ENCODE data around the gene ABCC12.
A peak's percentile ranks its signal among the peaks of the same experiment; 100 is the strongest.

The ABCC12 gene

DNA sequence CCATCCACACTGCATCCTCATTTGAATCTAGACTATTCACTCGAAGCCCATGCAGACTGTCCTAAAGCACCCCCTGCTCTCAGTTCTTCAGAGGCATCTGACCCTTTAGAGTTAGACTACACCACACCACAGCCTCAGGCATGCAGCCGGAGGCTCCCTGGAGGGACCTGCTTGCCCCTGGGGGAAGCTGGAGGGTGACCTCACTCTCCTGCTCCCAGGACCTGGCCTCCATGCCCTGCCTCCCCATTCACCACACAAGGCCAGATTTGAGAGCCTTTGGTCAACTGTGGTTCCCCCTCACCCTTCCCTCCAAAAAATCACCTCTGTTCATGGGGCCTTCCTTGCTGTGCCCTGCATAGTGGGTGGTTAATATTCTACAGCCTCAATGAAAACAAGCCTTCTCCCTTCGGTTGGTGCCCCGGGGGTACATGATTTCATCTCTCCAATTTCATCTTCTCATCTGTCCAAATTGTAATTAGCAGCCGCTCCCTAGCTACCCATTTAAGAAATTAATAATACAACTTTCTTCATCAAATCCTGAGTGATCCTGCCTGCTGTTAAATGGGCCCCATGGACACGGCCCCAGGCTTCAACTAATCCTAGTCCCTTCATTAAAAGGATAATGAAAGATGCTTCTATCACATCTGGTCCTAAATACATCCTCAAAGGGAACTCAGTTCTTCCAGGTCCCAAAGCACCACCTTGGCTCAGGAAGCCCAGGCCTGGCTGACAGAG is 24.4 kb downstream of the ABCC12 start:
- DNase-seq (ENCODE audit: low spot score), result no peak

DNA sequence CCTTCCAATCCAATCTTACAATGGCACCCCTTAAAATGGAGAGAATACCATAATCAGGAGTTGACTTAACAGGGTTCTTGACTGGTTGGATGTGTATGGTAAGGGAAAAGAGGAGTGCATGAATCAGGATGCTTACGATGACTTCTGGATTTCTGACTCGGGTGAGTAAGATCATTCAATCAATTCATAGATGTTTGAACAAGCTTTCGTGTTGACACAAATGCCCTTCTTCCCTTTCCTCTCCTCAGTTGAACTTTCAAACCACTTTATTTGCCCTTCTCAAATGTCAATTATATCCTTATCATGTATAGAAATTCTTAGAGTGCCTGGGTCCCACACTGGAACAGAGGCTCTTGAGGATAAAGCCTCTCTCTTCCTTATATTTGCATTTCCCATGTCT is 25.9 kb downstream of the ABCC12 start:
- DNase-seq (ENCODE audit: low spot score), result no peak

DNA sequence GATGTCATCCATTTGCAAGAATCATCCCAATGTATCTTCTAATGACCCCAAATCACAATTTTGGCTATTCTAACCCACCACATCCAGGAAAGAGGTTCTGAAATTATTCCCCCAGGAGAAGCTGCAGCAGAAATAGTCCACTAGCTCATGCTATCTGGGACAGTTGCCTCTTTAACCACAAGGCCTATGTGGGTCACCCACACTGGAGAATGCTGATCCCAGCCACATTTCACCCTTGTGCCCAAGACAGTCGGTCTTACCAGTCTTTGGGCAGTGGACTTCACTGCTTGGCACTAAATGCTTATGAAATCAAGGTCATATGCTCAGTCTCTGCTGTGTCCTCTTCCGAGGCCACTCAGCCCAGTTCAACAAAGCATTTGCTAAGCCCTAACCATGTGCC is 27.0 kb downstream of the ABCC12 start:
- no peak for DNase-seq (ENCODE audit: low spot score)

DNA sequence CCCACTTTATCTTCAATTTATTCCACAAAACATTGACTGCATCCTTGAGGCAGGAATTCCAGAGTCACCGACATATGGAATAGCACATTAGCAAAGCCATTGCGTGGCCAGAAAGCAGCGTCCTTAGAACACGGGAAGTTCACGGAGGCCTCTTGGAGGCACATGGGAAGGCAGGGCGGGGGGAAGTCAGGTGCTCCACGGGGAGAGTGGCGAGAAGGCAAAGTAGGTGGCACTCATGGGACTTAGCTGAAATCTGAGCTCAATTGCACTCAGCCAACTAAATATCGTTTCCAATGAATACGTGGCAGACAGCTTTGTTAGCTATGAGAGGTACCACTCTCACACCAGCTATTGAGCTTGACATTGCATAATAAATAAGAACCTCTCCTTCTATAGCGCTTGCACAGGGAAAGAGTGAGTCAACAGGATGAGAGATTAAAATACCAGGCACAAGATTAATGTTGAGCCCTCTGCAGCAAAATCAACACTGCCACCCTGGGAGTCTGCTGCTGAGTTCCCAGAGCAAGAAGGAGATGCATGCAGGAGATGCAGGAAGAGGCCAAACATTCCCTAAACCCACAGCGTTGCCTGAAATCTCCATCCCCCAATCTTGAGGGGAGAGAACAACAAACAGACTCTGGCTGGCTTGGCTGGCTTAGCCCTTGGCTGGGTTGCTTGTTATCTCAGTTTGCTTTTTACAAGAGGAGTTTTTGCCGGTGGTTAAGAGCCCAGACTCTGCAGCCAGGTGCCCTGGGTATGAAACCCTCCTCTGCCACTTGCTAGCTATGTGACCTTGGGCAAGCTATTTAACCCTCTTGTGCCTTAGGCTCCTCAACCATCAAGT is 28.8 kb downstream of the ABCC12 start:
- peak; percentile 85 for DNase-seq (ENCODE audit: low spot score)

DNA sequence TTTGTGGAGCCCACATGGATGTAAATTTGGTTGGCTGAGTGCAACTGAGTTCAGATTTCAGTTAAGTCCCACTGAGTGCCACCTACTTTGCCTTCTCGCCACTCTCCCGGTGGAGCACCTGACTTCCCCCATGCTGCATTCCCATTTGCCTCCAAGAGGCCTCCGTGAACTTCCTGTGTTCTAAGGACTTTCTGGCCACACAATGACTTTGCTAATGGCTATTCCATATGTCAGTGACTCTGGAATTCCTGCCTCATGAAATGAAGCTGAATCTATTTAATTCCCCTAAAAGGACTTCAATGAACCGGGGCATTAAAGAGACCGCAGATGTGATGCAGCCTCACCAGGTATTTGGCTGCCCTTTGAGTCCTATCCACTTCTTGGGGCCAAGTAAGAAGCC is 29.9 kb downstream of the ABCC12 start:
- no peak for DNase-seq (ENCODE audit: low spot score)

DNA sequence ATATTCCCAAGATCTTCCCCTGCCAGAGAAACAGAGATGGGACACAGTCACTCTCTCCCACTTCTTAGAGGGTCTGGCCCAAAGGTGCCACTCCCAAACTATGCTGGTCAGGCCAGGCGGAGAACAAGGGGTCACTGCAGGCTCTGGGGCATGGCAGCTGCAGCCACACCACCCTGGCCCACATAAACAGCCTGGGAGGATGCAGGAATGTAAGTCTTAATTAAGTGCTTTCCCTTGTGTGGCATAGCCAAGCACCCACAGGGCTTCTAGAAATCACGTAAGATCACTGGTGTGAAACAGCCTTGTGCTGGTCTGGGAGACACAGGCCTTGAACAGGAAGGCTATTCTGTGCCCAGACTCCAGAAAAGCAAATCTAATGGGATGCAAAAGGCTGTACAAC is 31.5 kb downstream of the ABCC12 start:
- no peak for DNase-seq (ENCODE audit: low spot score)

DNA sequence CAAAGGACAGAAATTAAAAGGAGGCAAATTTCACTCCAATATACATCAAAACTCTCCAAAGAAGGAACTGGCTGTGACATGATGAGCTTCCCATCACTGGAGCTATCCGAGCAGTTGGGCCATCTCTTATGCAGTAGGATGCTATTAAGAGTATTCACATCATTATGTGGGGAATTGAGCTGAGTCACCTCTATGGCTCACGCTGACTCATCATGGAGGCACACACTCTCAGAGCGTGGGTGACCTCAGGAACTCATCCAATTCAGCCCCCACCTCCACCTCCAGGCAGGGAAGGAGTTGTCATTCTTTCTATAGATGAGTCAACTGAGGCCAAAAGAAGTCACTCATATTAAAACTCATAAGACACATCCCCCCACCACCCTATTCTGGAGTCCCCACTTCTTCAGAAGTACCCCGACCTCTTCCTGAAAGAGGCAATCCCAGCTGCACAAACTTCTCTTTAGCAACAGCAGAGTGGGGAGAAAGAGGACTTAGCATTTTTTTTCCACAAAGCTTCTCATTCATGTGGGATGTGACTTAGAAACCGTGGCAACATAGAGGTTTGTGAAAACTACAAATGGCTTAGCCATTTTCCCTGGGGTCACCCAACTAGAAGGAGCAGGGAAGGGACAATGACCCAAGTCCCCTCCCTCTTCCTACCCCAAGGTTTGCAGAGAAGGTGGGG is 32.5 kb downstream of the ABCC12 start:
- peak; percentile 96 for DNase-seq (ENCODE audit: low spot score)

DNA sequence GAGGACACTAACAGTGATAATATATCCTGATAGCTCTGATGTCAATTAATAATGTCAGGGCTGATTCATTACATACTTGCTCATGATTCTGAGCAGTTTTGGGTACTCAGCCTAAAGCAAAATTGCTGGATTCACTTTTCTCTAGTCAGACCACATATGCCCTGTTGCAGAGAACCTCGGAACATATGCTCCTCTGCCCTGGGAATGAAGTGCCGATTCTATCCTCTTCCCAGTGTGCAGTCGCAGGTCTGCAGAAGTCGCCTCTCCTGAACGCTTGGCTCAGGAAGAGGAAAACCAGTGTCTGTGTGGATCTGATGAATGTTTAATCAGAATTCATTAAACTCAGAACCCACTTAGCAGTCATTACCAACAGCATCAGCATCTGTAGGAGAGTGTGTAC is 34.5 kb downstream of the ABCC12 start:
- no peak for DNase-seq (ENCODE audit: low spot score)

DNA sequence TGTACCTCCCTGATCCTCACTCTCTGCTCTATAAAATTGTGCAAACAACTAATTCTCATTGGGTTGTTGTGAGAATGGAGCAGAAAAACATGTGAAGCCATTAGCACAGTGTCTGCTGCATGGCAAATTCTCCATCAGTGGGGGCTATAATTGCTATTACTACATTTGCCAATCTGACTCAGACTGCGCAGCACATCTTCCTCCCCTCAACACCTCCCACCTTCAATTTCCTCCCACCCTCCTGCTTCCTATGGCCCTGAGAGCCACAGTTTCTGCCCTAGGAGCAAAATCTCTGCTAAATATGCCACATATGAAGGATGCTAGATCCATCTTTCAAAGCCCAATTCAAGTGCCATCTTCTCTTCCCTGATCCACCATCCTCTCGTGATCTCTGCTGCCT is 37.0 kb downstream of the ABCC12 start:
- DNase-seq (ENCODE audit: low spot score), result no peak

DNA sequence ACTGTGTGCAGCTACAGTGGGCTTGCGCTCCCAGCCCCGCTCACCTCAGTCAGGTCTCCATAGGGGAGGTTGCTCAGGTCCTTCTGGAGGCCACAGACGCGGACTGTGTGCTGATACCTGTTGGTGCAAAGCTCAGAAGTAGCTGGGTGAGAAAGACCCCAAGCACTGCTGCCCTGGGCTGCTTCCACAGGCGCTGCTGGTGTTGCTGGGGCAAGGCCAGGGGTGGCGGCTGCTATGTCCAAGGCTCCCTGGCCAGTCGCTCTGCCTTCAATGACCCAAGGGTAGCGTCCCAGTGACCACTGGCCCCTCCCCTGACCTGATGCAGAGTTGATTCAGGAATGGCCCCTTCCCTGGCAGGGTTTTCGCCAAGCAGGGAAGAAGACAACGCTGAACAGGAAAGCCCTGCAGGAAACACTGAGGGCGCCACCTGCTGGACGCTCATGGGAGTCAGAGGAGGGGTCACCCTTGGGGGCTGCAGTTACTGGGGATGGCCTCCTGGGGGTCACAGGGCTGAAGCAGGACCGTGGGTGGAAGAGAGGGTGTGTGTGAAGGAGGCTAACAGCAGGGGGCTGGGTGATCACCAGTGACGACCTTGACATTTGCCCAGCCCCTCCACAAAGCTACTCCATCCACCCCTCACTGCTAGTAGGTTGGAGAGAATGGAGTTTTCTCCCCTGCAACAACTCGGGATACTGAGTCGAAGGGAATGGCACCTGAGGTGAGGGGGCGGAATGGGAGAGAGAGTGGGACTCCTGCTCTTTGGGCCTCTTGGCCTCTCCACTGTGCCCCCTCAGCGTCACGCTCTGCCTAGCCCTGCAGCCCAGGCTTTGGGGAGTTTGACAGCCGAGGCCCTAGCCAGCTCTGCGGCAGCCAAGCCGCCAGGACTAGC is 38.3 kb downstream of the ABCC12 start:
- DNase-seq (ENCODE audit: low spot score), result peak; percentile 71

DNA sequence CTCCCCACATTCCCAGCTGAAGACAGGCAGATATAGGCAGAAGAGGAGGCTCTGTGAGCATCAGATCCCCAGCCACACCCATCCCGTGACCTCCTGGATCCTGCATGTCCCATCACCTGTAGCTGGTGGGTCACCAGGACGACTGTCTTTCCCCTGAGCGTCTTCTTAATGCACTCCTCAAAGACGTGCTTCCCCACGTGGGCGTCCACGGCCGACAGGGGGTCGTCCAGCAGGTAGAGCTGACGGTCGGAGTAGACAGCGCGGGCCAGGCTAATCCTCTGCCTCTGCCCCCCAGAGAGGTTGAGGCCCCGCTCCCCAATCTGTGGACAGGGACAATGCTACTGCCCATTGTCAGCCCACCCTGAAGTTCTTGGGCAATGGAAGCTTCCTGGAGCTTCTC is 40.5 kb downstream of the ABCC12 start:
- no peak for DNase-seq (ENCODE audit: low spot score)

DNA sequence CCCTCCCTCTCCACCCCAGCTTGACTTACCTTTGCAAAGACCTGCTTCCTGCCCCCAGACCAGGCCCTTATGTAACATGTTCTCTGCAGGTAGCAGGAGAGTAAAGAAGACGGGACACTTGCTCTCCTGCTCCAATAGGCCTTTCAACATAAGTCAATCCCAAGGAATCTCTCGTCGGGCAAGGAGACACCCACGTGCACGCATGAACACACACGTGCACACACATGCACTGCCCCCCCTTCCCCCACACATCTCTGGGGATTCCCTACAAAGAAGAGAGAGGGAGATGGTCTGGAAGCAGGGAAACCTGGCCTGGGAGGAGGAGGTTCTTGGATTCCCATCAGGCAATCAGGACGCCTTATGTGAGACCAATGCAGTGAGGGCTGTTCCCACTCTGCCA is 41.4 kb downstream of the ABCC12 start:
- no peak for DNase-seq (ENCODE audit: low spot score)

DNA sequence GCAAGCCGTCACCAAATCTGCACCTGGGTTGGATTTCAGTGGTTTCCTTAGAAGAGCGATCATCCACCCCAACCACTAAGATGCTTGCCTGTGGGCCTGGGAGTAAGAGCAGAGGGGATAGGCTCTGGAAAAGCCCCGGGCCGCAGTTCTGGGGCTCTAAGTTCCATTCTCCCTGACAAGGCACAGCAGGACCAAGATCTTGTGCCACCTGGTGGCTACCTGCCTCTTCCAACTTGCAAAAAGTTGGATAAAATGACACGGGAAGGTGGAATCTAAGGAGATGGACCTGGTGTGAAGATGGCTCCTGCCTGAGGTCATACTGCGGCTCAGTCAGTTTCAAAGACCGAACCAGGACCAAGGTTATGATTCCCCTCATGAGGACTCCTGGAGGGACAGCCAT is 42.3 kb downstream of the ABCC12 start:
- no peak for DNase-seq (ENCODE audit: low spot score)

DNA sequence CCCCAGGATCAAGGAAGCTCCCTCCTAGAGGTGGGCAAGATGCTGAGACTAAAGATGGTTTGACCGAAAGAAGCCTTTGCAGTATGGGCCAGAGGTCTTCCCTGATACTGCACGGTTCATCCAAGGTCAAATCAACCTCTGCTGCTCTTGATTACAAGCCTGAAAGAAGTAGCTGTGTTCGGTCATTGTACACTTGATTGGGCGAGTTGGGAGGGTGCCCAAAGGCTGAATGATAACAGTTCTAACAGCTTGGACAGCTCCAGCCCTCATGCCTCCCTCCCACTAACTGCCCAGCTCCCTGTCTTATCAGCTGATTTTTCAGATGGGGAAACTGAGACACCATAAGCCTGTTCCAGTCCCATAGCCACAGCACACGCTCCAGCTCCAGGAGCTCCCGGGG is 42.8 kb downstream of the ABCC12 start:
- no peak for DNase-seq (ENCODE audit: low spot score)

DNA sequence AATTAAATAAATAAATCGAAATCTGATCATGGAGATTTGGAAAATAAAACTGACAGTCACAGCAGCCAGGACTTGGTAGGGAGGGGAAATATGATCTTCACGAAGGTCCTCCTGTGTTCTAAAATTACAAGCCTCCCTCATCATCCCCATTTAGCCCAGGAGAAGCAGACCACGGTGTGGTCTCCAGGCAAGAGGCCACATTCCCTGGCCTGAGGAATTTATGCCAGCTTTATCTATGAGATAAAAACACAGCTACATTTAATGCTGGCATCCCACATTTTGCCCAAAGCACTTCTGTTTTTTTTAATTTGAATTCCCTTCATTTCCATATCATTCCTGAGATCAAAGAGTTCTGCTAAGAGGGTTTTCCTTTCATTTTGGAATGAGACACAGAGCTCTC is 43.2 kb downstream of the ABCC12 start:
- no peak for DNase-seq (ENCODE audit: low spot score)

DNA sequence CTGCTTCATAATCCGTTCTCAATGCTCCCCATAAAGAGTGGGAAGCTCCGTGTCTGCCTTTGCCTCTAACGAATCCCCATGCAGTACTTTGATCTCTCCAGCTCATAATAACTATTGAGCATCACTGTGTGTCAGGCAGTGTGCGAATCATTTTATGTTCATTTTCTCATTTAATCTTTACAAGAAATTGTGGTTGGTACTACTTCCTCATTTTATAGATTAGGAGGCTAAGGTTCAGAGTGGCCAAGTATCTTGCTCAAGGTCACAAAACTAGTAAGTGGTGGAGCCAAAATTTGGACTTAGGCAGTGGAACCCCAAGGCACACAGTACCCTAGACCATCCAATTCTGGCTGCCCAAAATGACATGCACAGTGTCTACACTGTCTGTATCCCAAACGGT is 44.8 kb downstream of the ABCC12 start:
- no peak for DNase-seq (ENCODE audit: low spot score)

DNA sequence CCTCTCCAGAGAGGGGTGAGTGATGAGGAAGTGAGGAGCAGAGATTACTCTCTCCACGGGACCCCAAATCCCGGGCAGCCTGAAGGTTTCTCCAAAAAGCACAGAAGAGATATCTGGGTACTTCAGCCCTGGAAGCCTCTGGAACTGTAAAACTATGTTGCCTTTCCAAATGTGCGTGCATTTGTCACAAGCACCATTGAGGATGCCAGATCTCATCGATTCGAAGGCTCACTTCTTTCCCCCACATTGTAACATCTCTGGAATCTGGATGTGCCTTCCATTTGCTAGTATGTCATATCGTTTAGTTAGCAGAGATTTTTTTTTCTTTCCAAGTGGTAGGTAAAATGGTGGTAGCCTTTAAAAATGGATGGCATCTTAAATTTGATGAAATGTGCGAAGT is 45.8 kb downstream of the ABCC12 start:
- DNase-seq (ENCODE audit: low spot score), result no peak

DNA sequence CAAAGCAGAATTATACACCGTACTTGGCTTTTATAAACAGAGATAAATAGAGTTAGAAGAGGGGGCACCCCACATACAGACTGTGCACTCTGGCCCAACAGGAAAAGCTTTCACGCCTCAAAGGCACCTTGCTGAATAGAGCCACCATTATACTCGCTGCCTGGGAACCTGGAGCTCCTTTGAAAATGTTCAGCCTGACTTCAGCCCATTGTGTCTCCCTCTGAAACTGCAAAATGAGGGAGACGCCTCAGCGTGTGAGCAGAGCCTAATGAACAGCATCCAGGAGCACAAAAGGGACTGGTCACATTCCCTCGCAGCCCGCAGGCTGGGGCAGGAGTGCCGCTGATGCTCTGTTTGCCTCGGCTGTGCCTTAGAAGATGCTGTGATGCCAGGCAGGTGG is 46.3 kb downstream of the ABCC12 start:
- DNase-seq (ENCODE audit: low spot score), result no peak

DNA sequence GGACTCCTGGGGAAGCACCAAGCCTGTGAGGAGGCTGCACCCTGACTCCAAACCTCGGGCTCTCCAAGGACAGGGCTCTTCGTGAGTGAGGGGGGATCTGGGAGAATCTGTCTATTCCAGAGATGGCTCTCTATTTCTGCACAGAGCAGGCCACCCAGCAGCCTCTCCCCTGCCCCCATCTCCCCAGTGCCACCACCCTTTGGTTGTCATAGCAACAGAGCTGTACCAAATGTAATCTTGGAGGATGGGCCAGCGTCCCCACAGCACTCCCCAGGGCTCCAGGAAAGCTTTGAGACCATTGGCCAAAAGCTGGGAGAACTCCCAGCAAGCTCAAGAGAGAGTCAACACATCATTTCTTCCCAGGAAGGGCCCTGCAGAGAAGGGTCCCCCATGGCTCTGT is 49.3 kb downstream of the ABCC12 start:
- DNase-seq (ENCODE audit: low spot score), result no peak

Data from hepatic stellate cell (primary cell).